NCI-H2107 treated with DMSO at 0.1 percent for 48 hours (cell line): ENCODE data around the gene CCT5.
"Not testable (repeated sequence)": the region's sequence is repeated elsewhere in the genome, so short reads cannot be mapped to it uniquely, and the experiment has no call there.

ENCODE experiments used
- DNase-seq: peaks from one replicate; lab custom pipeline; 2025; ENCODE audit not compliant: unreplicated experiment; lab: John Stamatoyannopoulos, UW

Gene CCT5

GRCh38 chr5:10244342-10244944, 5.6 kb upstream of the CCT5 start:
- no peak for DNase-seq

DNA sequence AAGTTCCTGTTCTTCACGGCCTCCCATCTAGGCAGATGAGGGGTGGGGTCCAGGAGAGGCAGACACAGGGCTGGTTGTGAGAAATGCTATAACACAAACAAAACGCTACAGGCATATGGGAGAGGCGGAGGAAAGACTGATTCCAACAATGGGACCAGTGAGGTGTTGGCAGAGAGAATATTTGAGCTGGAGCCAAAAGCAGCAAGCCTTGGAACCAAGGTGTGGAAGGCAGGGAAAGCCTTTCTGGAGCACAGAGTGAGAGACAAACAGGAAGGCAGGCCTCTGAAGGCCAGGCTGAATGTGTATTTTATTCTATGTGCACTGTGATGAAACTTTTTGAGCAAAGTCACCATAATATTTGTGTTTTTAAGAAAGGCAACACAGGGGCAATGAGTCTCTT, 3.3 kb upstream of the CCT5 start:
- DNase-seq, result no peak

- DNase-seq, result not testable (repeated sequence)
These were observed 2.9 kb upstream of the CCT5 start for GRCh38 chr5:10247217-10247616.

DNA sequence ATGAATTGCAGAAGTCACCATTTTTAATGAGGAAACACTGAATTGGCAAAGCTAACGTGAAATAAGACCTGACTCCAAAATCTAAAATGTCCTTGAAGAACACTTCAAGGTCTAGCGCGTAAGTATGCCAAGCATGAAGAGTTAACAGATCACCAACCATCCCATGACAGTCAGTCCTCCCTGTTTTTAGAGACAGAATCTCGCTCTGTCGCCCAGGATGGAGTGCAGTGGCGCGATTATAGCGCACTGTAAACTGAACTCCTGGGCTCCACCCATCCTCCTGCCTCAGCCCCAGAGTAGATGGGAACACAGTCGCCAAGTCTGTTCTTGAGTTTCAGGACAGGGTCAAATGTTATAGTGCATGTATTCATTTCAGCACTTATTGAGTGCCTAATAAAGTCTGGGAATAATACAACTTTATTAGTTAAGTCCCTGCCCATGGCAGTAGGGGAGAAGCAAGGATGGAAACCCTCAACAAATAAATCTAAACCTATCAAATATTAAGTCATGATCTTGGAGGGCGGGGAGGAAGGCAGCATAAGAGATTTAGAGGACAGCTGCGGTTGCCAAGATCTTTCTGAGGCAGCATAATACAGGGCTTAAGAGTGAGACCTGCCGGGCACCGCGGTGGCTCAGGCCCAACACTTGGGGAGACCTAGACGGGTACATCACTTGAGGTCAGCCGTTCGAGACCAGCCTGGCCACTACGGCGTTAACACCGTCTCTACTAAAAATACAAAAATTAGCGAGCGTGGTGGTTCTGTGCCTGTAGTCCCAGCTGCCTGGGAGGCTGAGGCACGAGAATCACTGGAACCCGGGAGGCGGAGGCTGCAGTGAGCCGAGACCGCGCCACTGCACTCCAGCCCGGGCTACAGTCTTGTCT, 1.5 kb upstream of the CCT5 start:
- DNase-seq, result no peak

GRCh38 chr5:10250806-10251276, 761 bp downstream of the CCT5 start:
- no peak for DNase-seq

GRCh38 chr5:10251405-10251804, 1.3 kb downstream of the CCT5 start:
- DNase-seq, result no peak

GRCh38 chr5:10253390-10253789, 3.3 kb downstream of the CCT5 start:
- DNase-seq, result no peak

GRCh38 chr5:10254686-10255085, 4.6 kb downstream of the CCT5 start:
- DNase-seq, result no peak

- no peak for DNase-seq
These were observed 7.8 kb downstream of the CCT5 start for GRCh38 chr5:10257870-10258269.

DNA sequence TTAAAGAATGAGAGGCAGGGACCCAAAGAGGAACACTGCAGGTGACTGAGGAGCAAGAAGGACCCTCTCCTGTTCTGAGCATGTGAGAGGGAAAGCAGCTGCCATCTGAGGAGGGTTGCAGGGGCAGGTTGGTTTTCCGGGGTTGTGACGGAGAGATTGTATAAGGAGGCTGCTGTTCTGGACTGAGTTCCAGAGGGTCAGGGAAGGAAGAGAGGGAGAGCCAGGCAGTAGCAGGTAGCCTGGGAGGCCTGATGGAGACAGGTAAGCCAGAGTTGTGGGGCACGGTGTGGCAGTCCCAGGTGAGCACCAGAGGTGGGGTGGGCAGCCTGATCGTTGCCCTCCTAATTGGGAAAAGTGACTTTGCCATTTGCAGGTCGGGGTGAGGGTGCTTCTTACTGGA, 9.8 kb downstream of the CCT5 start:
- no peak for DNase-seq

GRCh38 chr5:10261065-10261464, 11.0 kb downstream of the CCT5 start:
- DNase-seq, result no peak

DNA sequence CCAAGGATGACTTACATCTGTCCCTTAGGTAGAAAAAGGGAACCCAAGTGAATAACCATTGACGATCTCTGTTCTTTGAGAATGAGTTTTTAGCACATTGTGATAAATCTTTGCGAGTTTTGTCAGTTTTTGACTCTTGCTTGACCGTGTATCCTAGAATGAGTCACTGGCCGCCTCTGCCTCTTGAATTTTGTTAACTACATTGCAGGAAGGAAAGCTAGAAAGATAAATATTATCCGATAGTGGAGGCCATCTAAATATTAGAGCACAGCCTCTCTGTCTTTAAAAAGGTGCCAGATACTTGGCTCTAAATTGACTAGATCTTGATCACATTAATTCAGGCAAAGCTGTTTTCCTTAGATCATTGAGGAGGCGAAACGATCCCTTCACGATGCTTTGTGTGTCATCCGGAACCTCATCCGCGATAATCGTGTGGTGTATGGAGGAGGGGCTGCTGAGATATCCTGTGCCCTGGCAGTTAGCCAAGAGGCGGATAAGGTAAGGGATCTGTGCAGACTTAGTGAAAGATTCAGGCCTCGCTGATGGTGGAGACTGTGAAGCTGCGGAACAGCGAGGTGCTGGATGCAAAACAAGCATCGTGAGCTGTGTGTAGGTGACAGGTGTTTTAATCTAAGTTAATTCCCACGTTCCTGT, 12.2 kb downstream of the CCT5 start:
- DNase-seq, result no peak

DNA sequence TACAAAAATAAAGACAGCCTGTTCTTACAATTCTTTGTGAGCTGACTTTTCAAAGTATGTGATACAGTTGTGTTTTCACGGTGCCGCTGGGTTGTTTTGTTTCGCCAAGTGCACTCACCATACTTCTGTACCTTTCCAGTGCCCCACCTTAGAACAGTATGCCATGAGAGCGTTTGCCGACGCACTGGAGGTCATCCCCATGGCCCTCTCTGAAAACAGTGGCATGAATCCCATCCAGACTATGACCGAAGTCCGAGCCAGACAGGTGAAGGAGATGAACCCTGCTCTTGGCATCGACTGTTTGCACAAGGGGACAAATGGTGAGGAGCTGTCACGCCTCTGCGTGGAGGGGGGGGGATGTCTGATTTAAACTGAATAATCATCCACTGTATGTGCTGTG, 12.9 kb downstream of the CCT5 start:
- DNase-seq, result no peak

DNA sequence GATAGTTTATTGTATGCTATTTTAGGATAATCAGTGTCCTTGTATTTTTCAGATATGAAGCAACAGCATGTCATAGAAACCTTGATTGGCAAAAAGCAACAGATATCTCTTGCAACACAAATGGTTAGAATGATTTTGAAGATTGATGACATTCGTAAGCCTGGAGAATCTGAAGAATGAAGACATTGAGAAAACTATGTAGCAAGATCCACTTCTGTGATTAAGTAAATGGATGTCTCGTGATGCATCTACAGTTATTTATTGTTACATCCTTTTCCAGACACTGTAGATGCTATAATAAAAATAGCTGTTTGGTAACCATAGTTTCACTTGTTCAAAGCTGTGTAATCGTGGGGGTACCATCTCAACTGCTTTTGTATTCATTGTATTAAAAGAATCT, 14.5 kb downstream of the CCT5 start:
- DNase-seq, result no peak

- no peak for DNase-seq
These were observed 15.4 kb downstream of the CCT5 start for GRCh38 chr5:10265245-10266109.

GRCh38 chr5:10266137-10266536, 16.1 kb downstream of the CCT5 start:
- DNase-seq, result no peak

DNA sequence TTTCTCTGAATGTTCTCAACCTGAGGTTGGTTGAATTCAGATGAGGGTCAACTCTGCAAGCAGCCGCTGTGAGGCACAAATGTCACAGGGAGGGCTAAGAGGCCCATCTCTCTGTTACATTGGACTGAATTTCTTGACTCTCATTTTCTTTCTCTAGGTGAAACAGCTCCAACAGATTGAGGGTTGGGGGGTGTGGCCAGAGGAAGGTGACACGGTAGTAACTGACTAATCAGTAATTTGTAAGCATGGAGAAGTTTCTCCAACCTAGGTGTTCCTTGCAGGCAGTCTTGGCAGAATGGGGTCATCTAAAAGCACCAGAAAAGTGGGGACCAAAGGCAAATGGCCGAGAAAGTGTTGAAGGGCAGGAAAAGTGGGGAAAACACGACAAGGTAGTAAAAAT, 16.8 kb downstream of the CCT5 start:
- no peak for DNase-seq

DNA sequence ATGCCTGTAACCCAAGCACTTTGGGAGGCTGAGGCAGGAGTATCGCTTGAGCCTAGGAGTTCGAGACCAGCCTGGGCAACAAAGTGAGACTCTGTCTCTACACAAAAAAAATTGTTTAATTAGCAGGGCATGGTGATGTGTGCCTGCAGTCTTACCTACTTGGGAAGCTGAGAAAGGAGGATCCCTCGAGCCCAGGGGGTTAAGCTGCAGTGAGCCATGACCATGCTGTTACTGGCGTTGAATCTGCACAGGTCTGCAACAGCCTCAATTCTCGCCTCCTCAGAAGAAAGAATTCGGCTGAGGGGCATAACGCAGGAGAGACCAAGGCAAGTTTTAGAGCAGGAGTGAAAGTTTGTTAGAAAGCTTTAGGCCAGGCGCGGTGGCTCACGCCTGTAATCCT, 18.0 kb downstream of the CCT5 start:
- no peak for DNase-seq

- DNase-seq, result no peak
These were observed 22.2 kb downstream of the CCT5 start for GRCh38 chr5:10272053-10272874.

DNA sequence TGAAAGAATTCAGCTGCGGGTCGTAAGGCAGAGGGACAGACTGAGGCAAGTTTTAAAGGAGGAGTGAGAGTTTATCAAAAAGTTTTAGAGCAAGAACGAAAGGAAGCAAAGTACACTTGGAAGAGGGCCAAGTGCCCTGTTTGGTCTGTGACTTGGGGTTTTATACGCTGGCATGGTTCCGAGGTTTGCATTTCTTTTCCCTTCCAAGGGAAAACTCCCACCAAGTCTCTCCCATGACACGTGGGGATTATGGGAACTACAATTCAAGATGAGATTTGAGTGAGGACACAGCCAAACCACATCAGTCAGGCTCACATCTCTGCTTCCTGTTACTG, 22.8 kb downstream of the CCT5 start:
- DNase-seq, result not testable (repeated sequence)
